CD1c-positive myeloid dendritic cell (primary cell): Measurements from ENCODE around the gene FAM184B.
A peak's percentile ranks its signal among the peaks of the same experiment; 100 is the strongest.

ENCODE experiments used
- DNase-seq: peaks from one replicate; pipeline ENCODE4 v3.0.0-alpha.2; 2016; ENCODE audit errors: extremely low spot score

The FAM184B gene

DNA sequence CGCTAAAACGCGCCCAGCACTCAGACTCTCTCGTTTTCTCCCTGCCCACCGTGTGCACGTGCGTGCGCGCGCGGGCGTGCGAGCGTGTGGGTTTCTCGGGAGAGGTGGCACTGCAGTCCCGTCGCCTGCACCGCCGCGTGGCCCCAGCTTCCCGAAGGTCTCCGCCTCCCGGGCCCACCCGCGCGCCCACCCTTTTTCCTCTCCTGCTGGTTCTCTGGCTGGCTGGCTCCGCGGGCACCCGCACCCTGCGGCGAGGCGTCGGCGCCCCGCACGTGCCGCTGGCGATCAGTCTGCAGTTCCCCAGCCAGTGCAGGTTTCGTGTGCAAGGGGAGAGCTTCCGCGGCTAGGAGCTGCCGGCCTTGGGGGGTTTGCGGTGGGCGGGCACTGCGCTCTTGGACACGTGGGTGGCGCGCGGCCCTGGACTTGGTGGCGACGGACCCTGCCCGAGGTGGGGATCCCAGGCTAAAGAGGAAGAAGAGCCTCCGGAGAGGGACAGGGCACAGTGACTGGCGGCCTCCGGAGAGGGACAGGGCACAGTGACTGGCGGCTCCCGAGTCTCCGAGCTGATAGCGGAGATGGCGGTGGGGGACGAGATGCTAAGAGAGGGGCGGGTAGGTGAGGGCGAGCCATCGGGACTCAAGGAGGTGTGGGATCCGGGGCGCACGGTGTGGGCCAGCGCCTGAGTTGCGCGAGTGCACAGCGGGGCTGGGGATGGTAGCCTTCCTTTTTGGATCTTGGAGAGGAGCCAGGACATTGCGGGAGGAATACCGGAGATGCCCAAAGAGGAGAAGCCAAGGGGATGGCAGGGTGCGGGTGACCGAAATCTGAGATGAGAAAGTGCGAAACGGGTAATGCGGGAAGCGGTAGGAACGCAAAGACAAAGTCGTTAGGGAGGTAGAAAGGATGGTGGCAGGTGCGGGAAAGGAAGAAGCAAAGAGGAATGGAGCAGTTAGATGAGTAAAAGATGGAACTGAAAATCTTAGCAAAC, at the start of gene FAM184B:
FAM184B (minus strand) TSS at position 322 of the 988 bp plus-strand sequence. CDS start 322 bp downstream, outside the sequence.
- DNase-seq, result peak; percentile 4

DNA sequence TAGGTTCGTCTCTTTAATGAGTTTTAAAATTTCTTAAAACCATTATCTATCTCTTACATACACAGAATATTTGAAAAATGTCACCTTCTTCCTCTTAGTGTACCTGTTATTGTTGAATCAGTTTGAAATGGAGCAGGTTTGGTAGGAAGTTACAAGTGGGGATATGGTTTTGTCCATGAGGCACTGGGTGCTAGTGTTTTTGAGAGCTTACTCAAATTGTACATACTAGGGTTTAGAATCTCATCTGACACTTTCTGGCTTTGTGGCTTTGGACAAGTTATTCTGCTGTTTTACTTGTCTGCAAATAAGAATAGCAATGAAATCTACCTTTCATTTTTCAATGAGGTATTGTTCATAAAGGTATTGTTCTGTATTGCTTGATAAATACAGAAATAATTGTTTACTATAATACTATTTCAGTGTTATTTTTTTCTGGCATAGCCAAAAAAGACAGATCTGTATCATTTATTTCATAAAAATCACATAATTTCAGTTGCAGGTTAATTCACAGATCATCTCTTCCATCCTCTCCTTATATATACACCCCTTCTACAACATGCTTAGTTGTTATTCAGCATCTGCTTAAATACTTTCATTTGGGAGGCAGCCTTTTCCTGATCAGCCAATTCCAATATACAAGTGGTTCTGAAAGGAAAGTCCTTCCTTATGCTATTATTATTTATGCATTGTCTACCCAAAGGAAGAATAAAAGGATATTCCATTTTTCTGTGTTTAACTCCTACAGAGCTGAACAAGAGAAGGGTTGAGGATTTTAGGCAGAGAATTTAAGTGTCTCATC, 42.6 kb upstream of the FAM184B start:
- DNase-seq, result no peak

DNA sequence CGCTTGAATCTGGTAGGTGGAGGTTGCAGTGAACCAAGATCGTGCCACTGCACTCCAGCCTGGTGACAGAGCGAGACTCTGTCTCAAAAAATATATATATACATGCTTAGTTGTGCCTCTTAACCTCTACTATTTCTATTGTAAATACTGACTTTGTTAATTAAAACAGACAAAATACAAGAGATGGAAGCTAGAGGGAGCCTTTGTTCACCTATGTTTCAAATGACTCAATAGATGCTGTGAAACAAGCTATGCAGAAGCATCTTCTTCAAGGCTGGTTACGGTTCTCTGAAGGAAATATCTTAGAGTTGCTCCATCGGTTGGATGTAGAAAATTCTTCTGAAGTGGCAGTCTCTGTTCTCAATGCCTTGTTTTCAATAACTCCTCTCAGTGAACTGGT, 35.6 kb upstream of the FAM184B start:
- peak; percentile 57 for DNase-seq

DNA sequence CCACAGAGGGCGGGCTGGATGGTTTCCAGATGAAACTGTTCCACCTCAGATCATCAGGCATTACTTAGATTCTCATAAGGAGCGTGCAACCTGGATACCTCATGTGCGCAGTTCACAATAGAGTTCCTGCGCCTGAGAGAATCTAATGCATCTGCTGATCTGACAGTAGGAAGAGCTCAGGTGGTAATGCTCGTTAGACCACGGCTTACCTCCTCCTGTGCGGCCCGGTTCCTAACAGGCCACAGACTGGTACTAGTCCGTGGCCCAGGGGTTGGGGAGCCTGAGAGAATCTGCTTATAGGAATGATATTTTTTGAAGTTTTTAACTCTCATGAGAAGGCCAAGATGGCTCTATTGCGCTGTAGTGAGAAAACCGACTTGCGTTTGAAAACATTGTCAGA, 34.7 kb upstream of the FAM184B start:
- DNase-seq, result no peak

DNA sequence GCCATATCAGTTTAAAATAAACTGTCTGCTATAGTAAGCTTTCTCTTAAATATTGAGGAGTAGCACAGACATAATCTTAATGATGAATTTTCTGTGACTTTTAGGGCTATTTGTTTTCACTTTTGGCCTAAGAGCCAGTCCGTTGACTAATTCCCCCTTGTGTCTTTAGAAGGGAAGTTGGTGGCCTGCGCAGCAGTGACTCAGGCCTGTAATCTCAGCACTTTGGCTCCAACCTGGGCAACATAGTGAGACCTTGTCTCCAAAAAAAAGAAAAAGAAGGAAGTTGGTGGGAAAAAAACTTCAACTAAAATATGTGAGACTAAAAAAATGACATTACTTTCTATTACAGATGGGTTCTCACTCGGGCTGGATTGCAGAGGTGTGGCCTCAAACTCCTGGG, 32.7 kb upstream of the FAM184B start:
- DNase-seq, result peak; percentile 71

DNA sequence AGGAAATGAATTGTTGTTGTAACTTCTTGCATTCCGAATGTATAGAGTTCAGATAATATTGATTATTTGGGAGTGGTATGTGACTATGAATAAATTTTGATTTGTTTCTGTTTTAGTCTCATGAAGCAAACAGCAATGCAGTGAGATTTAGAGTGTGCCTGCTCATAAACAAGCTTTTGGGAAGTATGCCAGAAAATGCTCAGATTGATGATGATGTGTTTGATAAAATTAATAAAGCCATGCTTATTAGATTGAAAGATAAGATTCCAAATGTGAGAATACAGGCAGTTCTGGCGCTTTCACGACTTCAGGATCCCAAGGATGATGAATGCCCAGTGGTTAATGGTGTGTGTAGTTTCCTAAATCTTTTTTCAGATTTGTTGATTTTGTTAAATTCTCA, 31.4 kb upstream of the FAM184B start:
- DNase-seq, result no peak

DNA sequence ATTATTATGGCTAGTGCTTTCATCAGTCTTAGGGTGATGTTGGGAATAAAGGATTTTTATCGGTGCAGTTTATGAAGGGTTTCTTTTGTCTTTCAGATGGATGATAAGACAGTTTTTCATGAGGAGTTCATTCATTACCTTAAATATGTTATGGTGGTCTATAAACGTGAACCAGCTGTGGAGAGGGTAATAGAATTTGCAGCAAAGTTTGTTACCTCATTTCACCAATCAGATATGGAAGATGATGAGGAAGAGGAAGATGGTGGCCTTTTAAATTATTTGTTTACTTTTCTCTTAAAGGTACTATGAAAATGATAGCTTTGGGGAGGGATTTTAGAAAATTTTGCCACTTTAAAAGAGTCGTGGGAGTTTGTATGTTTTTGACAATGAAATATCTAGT, 30.7 kb upstream of the FAM184B start:
- no peak for DNase-seq

DNA sequence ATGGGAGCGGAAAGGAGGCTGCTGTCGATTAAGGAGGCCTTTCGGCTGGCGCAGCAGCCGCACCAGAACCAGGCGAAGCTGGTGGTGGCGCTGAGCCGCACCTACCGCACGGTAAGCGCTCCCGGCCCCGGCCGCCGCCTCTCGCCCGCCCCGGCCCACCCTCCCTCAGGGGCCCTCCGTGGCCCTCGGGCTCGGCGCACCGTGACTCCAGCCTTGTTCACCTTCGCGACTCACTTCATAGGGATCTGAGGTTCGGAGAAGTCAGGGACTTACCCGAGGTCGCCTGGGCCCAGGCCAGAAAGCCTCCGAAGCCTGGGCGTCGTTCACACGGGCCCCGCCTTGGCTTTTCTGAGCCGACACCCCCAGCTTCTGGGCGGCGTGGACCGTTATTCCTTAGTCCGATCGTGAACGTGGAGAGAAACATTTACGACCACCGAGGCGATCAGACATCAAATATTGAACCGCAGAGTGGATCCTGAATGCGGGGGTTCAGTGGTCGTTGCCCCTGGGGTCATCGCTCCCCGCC, 29.7 kb upstream of the FAM184B start:
- no peak for DNase-seq

DNA sequence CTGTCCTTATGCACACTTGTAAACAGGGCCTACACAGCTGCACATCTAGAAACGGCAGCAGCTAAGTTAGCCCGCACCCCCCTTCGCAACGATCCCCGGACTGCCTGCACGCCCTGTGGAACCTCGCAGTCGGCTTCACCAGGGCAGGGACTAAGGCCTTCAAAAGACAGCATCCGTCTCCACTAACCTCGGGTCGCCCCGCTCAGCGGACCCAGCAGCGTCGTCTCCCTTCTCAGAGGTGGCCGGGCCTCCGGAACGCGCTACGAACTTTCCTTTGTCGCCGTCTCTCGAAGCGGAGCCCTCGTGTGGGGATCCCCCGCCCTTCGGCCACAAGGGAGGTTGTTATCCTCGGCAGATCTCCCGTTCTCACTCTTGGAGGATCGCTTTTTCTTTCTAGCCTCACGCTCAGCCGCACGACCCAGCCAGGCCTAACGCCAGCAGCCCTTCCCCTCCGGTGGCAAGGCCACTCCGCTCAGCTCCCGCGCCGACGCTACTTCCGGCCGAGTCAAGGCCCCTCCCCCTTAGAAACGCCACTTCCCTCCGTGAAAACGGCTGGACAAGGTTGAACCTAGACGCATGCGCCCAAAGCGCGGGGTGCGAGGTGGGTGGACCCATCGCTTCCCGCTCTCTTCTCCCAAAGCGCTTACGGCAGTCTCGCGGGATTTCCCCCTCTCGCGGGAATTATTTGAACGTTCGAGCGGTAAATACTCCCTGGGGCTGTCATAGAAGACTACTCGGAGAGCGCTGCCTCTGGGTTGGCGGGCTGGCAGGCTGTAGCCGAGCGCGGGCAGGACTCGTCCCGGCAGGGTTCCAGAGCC, 29.0 kb upstream of the FAM184B start, which contains the start of the genes DCAF16 and NCAPG:
DCAF16 (minus strand) TSS at position 498 of the 818 bp plus-strand sequence. CDS start 6,616 bp downstream, outside the sequence.
NCAPG (plus strand) TSS at position 720 of the 818 bp plus-strand sequence. CDS start 99 bp downstream, outside the sequence.
- peak; percentile 100 for DNase-seq

DNA sequence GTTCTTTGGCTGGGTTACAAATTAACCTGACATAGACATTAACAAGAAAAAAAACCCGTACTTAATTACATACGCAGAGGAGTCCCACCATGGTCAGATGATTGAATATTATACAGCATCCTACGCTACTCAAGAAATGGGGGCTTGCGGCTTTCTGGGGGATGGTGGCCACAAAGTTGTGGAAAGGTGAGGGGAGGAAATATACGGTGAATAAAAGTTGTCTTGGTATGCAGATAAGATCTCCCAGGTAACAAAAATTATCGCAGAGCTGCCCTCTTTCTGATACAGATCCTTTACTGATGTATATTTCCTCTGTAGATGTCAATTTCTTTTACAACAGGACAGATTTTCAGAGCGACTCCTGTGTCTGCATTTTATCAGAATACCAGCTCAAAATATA, 28.2 kb upstream of the FAM184B start:
- no peak for DNase-seq

DNA sequence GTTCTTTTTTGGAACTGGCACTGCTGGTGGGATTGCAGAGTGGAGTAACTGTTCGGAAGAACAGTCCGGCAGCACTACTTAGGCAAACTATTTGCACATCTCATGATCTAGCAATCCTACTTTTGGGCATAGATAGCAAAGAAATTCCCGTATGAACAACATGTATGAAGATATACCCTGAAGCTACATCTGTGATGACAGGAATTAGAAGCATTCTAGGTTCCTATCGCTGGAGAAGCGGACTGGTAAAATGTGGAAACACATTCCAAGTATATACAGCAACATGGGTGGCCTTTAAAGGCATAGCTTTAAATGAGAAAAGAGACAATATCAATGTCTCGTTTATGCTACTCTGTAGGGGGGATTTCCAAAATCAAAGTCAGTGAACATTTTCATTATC, 26.0 kb upstream of the FAM184B start:
- no peak for DNase-seq

DNA sequence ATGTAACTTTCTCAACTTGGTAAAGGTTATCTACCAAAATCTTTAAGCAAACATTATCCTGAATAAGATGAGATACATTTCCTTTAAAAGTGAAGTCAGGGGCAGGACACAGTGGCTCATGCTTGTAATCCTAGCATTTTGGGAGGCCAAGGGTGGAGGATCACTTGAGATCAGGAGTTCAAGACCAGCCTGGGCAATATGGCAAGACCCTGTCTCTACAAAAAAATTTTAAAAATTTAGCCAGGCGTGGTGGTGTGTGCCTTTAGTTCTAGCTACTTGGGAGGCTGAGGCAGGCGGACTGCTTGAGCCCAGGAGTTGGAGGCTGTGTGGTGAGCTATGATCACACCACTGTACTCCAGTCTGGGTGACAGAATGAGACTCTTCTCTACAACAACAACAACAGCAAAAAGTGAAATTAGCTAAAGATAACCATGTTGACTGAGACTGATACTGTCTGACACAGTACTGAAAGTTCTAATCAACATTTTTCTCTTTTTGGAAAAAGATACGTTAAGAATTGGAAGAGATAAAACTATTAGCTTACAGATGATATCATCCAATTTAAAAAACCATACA, 24.2 kb upstream of the FAM184B start:
- no peak for DNase-seq

DNA sequence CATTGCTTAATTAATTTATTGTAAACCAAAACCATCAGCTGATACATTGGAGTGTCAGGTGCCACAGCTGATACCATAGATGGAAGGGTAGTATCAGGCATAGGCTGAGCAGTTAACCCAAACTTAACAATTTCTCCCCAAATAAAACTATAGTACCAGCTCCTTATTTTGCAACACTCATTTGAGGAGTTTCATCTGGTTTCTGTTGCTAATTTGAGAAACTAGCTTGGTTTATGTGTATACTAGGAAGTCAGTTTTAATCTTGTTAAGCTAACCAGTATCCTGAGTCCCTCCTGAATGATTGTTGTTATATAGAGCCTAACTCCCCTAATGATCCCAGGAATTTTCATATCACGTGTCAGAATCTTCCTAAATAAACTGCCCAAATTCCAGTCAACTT, 16.4 kb upstream of the FAM184B start:
- no peak for DNase-seq

DNA sequence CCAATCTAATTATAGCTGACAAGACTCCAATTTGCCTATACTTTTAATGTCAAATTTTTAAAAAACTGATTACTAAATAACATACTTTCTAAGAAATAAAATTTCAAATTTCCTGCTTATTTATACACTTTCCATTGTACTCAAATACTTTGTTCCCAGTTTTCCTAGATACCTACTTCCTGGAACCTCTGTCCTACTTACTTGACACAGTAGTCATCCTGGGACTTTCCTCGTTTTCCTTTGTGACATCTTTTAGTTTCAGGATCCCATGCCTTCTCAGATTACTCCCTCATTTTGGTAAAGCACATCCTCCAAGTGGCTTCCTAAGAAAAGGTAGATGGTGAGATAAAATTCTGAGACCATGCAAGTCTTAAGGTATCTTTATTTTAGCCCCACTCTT, 13.3 kb upstream of the FAM184B start:
- no peak for DNase-seq

DNA sequence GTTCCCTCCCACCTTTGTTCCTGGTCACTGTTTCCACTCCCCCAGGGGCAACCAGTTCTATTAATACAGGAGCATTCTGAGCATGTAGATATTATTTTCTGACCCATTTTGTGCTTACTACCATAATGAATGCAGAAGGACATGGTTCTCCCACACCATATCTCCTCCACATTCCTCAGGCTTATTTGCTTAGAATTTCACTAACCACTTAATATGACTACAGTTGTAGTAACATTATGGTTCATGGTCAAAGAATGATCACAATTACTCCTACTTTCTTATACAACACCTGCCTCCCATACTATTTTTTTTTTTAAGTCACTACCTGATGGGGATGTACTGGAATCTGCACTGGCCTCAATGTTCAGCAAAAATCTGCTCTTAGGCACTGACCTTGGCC, 7.5 kb upstream of the FAM184B start:
- no peak for DNase-seq

DNA sequence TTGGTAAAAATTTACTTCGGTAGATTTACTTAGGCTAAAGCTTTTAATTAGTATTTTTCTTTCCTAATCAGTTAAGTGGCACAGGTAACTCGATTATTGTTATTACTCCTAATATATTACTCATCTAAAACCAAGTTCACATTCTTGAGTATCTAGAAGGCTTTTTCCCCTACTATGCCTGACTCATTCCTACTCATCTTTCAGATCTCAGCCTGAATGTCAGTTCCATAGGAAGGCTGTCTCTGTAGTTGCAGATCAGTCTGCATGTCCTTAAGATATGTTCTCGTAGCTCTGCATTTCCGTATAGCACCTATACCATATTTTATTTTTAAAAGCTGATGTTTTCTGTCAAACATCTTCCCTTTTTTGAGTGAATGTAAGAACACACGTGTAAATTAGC, 5.9 kb upstream of the FAM184B start:
- DNase-seq, result no peak

DNA sequence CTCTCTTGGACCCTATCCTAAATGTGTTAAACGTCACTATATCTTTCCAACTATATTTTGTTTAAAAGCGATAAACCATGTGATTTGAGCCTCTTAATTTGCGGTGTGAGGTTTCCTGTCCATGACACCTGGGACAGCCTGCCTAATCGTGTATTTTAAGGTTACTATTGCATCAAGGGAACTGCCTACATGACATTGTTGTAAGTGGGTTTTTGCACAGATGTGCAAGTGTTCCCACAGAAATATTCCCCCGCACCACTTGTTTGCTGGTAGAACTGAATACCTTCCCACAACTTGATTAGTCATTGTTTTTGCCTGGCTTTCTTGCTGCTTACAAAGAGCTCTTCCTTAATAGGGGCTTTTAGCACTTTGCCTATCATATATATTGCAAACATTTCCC, 5.1 kb upstream of the FAM184B start:
- DNase-seq, result no peak

DNA sequence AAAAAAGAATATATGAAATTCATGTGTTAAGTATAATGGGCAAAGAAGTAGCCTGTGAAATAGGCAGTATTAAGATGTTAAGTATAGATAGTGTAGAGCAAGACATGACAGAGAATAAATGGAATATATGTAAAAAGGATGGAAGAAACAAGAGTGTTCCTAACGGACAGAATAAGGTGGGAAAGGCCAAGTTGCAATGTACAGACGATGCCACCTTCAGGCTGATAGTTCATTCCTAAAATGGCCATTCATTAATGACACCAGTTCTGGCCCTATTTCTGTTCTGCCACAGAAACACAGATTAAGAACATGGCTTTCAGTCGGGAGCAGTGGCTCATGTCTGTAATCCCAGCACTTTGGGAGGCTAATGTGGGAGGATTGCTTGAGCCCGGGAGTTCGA, 4.4 kb upstream of the FAM184B start:
- DNase-seq, result no peak

DNA sequence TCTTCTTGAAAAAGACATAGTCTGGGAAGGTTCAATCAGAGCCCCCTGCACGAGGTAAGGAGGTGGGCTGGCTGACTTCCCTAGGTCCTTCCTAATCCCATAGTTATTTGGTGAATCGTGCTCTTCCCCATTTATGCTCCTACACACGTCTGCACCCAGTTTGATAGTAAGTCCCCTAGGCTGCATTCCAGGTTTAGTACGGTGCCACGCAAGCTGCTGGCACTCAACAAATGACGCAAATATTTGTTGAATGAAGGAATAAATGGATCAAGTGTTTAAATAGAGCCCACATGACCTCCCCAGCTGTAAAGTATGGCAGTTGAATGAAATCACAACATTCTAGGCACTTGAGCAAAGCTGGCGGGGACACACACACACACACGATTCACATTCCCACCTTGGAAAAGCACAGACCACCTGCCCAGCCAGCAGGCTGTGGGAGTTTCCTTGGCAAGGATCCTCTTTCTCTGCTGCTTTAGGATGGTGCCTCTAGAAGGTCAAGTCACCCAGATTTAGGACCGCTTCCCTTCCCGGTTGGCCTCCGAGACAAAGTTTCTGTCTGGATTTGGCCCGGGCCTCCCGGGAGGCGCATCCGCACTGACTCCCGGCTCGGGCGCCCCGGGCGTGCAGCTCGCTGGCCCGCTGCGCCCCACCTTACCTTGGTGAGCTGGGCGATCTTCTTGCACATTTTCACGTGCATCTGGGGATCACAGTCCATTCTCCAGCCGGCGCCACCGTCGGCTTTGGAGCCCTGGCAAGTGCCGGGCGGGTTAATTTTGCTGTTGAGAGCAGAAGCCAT, 721 bp downstream of the FAM184B start:
- no peak for DNase-seq

DNA sequence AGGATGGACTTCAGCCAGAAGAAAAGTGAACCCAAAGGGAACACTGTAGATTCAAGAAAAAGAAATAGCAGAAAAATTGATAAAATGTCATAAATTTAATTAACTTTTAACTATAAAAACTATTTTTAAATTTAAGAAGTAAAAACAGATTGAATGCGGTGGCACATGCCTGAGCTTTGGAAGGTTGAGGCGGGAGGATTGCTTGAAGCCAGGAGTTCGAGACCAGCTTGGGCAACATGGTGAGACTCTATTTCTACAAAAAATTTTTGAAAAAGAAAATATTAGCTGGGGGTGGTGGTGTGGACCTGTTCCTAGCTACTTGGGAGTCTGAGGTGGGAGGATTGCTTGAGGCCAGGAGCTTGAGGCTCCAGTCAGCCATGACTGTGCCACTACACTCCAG, 3.0 kb downstream of the FAM184B start:
- DNase-seq, result no peak
